Hepatocyte (in vitro differentiated cells): ENCODE results near the gene TAF4. TPM values are rescaled to one million over a fixed set of nuclear protein-coding genes. Genes with fewer than 3 reads are reported as not detected.
"Not testable (repeated sequence)": the region's sequence is repeated elsewhere in the genome, so short reads cannot be mapped to it uniquely, and the experiment has no call there.

Source experiments
- DNase-seq: peaks from one replicate; pipeline ENCODE4 v3.0.0-alpha.2; 2016; ENCODE audit warnings: low spot score
- H2AFZ ChIP-seq: fragments of 200-600 bp; sonication (generic); 2 replicates; pipeline ENCODE4 v1.6.0; 2016; ENCODE audit warnings: antibody characterized with exemption, mild to moderate bottlenecking
- H3K27ac ChIP-seq: fragments of 200-600 bp; sonication (generic); 2 replicates; pipeline ENCODE4 v1.5.1; 2016; ENCODE audit warnings: mild to moderate bottlenecking
- H3K27me3 ChIP-seq: fragments of 200-600 bp; sonication (generic); 2 replicates; pipeline ENCODE4 v1.6.1; 2016
- H3K36me3 ChIP-seq: fragments of 200-600 bp; sonication (generic); replicated peaks from 2 replicates; pipeline ENCODE4 v1.5.1; 2016; ENCODE audit warnings: low read depth; ENCODE audit not compliant: insufficient read depth
- H3K4me1 ChIP-seq: fragments of 200-600 bp; sonication (generic); 2 replicates; pipeline ENCODE4 v1.5.1; 2016; ENCODE audit warnings: mild to moderate bottlenecking, moderate library complexity; ENCODE audit not compliant: insufficient read depth
- H3K4me2 ChIP-seq: fragments of 200-600 bp; sonication (generic); 2 replicates; pipeline ENCODE4 v1.6.0; 2016
- H3K4me3 ChIP-seq: fragments of 200-600 bp; sonication (generic); 2 replicates; pipeline ENCODE4 v1.5.1; 2016; ENCODE audit warnings: mild to moderate bottlenecking
- H3K79me2 ChIP-seq: fragments of 200-600 bp; sonication (generic); 2 replicates; pipeline ENCODE4 v1.6.0; 2017; ENCODE audit warnings: mild to moderate bottlenecking
- H3K9me2 ChIP-seq: fragments of 200-600 bp; sonication (generic); replicated peaks from 2 replicates; pipeline ENCODE4 v1.6.0; 2017; ENCODE audit warnings: mild to moderate bottlenecking; ENCODE audit not compliant: insufficient read depth
- H3K9me3 ChIP-seq: fragments of 200-600 bp; sonication (generic); 2 replicates; pipeline ENCODE4 v1.5.1; 2016; ENCODE audit warnings: low read depth, mild to moderate bottlenecking
- H4K20me1 ChIP-seq: fragments of 200-600 bp; sonication (generic); 2 replicates; pipeline ENCODE4 v1.6.0; 2016; ENCODE audit warnings: mild to moderate bottlenecking; ENCODE audit not compliant: insufficient read depth, poor library complexity, severe bottlenecking
- CTCF ChIP-seq: fragments of 200-600 bp; sonication (generic); IDR thresholded peaks from 2 replicates; pipeline ENCODE4 v1.5.1; 2016; ENCODE audit warnings: antibody characterized with exemption, mild to moderate bottlenecking; ENCODE audit not compliant: poor library complexity
- EZH2 ChIP-seq: fragments of 200-600 bp; sonication (generic); IDR thresholded peaks from 2 replicates; pipeline ENCODE4 v1.6.1; 2016; ENCODE audit warnings: antibody characterized with exemption, mild to moderate bottlenecking, borderline replicate concordance
- EZH2phosphoT487 ChIP-seq: fragments of 200-600 bp; sonication (generic); IDR thresholded peaks from one replicate; pipeline ENCODE4 v1.6.1; 2018; ENCODE audit warnings: antibody characterized with exemption, mild to moderate bottlenecking, low read depth, moderate library complexity; ENCODE audit not compliant: unreplicated experiment, severe bottlenecking
- WGBS: methylation state at CpG from one replicate; pipeline ENCODE4 v1.1.6; 2016; ENCODE audit warnings: low lambda C conversion rate; ENCODE audit errors: missing lambda C conversion rate; 5-methylcytosine and 5-hydroxymethylcytosine counted together
- polyA plus RNA-seq: library from polyadenylated mRNA; unstranded; fragments of >200 nt; fragmentation: Nextera tagmentation; extraction: Ambion mirVana; gene quantifications from 2 replicates; pipeline ENCODE4 v1.2.1, GENCODE V29; 2016
- total RNA-seq: library from RNA; depleted of rRNA; stranded (reverse); fragments of >200 nt; gene quantifications from 2 replicates; pipeline ENCODE4 v1.2.3, GENCODE V29; 2014

Gene TAF4
- total and polyA plus RNA-seq, 2 experiments from 2014 or later, result 2.9 to 6.6 TPM

GRCh38 chr20:62087632-62088031 lies 22.0 kb upstream of the TAF4 start:
- WGBS, result 98% methylated on average over 16 of the region's 17 CpGs
- Histone ChIP-seq H3K4me3 (no peak overlapping the region), H4K20me1 (no peaks in the 10 kb centered on the region), H3K27ac (no peak overlapping the region), H3K36me3 (no peaks in the 10 kb centered on the region), H3K79me2 (no peaks in the 10 kb centered on the region), H3K9me2 (no peaks in the 10 kb centered on the region), H2AFZ (no peak overlapping the region), H3K4me1 (no peaks in the 10 kb centered on the region), H3K9me3 (no peaks in the 10 kb centered on the region), H3K4me2 (no peak overlapping the region), H3K27me3 (no peaks in the 10 kb centered on the region)
- DNase-seq, result no peak
- TF ChIP-seq EZH2 (no peak), CTCF (no peak), EZH2phosphoT487 (no peak)

- H3K27ac ChIP-seq, result no peak overlapping the region
- no peak overlapping the region for H2AFZ ChIP-seq
- H3K4me1 ChIP-seq, result no peaks in the 10 kb centered on the region
- no peaks in the 10 kb centered on the region for H4K20me1 ChIP-seq
- H3K79me2 ChIP-seq, result no peaks in the 10 kb centered on the region
- H3K4me3 ChIP-seq, result no peak overlapping the region
- H3K27me3 ChIP-seq, result no peaks in the 10 kb centered on the region
- no peaks in the 10 kb centered on the region for H3K9me2 ChIP-seq
- no peak for DNase-seq
- H3K36me3 ChIP-seq, result no peaks in the 10 kb centered on the region
- H3K9me3 ChIP-seq, result no peaks in the 10 kb centered on the region
- WGBS, result 65% methylated on average over 11 of the region's 11 CpGs
- no peak overlapping the region for H3K4me2 ChIP-seq
- TF ChIP-seq EZH2, result no peak
- TF ChIP-seq EZH2phosphoT487, result no peak
- no peak for TF ChIP-seq CTCF
These were observed 21.5 kb upstream of the TAF4 start for GRCh38 chr20:62087227-62087626.

- no peaks in the 10 kb centered on the region for H4K20me1 ChIP-seq
- WGBS, result 92% methylated on average over 9 of the region's 9 CpGs
- H3K79me2 ChIP-seq, result no peaks in the 10 kb centered on the region
- H3K9me3 ChIP-seq, result no peaks in the 10 kb centered on the region
- no peaks in the 10 kb centered on the region for H3K9me2 ChIP-seq
- TF ChIP-seq EZH2phosphoT487 (no peak), EZH2 (no peak), CTCF (no peak)
- no peak overlapping the region for H3K4me2 ChIP-seq
- H2AFZ ChIP-seq, result no peak overlapping the region
- H3K4me1 ChIP-seq, result no peaks in the 10 kb centered on the region
- H3K36me3 ChIP-seq, result no peaks in the 10 kb centered on the region
- no peak overlapping the region for H3K27ac ChIP-seq
- DNase-seq, result no peak
- no peak overlapping the region for H3K4me3 ChIP-seq
- no peaks in the 10 kb centered on the region for H3K27me3 ChIP-seq
These were observed 19.5 kb upstream of the TAF4 start for GRCh38 chr20:62085206-62085605.

- not testable (repeated sequence) for DNase-seq, H3K36me3 ChIP-seq, H3K4me3 ChIP-seq, H3K27ac ChIP-seq, H3K9me3 ChIP-seq, H4K20me1 ChIP-seq, H3K4me1 ChIP-seq, H3K9me2 ChIP-seq, H3K27me3 ChIP-seq, H3K4me2 ChIP-seq, H2AFZ ChIP-seq, H3K79me2 ChIP-seq
- WGBS, result 95% methylated on average over 9 of the region's 9 CpGs
These were observed 18.5 kb upstream of the TAF4 start for GRCh38 chr20:62084224-62084623.
